Mucosa of stomach (tissue), 1 donor: ENCODE data around the gene GINS1.

Experiments used
- H3K27me3 ChIP-seq: one replicate; pipeline ENCODE4 v1.7.0; 2013; ENCODE audit warnings: mild to moderate bottlenecking, low read length; ENCODE audit not compliant: control insufficient read depth, insufficient read depth
- H3K36me3 ChIP-seq: one replicate; pipeline ENCODE4 v1.7.0; 2013; ENCODE audit warnings: low read length; ENCODE audit not compliant: control insufficient read depth, insufficient read depth
- H3K4me1 ChIP-seq: one replicate; pipeline ENCODE4 v1.7.0; 2013; ENCODE audit warnings: mild to moderate bottlenecking, low read length; ENCODE audit not compliant: control insufficient read depth, insufficient read depth
- H3K4me3 ChIP-seq: one replicate; pipeline ENCODE4 v1.7.0; 2013; ENCODE audit warnings: low read length
- H3K9ac ChIP-seq: one replicate; pipeline ENCODE4 v1.7.0; 2013; ENCODE audit warnings: mild to moderate bottlenecking, low read length, moderate library complexity
- H3K9me3 ChIP-seq: one replicate; pipeline ENCODE4 v1.7.0; 2013; ENCODE audit warnings: mild to moderate bottlenecking, low read length, moderate library complexity; ENCODE audit not compliant: control insufficient read depth
- donor health status: Pancreatic carcinoma.

The GINS1 gene

DNA sequence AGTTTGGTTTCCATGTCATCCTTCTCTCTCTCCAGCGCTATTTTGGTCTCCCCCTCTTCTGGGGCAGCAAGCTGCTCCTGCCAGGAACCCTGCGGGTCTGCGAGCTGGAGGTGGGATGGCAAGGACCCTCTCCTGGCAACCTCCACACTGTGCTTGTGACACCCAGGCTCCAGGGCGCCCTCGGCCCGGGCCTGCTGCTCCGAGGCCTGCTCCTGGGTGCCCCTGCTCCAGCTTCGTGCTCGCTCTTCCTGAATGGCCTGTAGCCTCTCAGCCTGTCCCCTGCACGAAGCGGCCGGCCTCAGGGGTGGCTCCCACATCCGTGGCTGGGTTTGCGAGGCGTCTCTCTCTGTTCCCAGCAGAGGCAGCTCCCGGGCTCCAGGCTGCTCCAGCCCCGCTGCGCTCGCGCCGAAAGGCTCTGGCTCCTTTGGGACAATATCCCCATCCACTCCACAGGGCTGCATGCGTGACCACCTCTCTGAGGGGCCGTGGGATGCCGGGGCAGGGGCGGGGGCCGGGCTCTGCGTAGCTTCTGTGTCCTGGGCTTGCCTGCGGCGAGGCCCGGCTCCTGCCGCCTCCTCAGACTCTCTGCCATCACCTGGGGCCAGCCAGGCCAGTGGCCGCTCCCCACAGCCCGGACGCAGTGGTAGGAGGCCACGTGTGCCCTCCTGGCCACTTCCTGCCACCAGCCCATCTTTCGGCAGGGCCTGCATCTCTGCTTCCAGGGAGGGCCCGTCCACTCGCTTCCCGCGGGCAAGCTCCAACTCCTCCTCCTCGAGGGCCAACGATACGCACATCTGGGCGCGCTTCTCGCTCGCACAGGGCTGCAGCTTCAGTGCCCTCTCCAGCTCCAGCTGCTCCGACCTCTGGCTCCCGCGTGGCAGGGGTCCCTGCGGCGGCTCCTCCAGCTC lies 68.9 kb downstream of the GINS1 start:
- no peak overlapping the region for H3K9ac ChIP-seq
- no peaks in the 10 kb centered on the region for H3K27me3 ChIP-seq
- no peaks in the 10 kb centered on the region for H3K4me1 ChIP-seq
- no peaks in the 10 kb centered on the region for H3K36me3 ChIP-seq
- no peaks in the 10 kb centered on the region for H3K9me3 ChIP-seq
- no peak overlapping the region for H3K4me3 ChIP-seq

DNA sequence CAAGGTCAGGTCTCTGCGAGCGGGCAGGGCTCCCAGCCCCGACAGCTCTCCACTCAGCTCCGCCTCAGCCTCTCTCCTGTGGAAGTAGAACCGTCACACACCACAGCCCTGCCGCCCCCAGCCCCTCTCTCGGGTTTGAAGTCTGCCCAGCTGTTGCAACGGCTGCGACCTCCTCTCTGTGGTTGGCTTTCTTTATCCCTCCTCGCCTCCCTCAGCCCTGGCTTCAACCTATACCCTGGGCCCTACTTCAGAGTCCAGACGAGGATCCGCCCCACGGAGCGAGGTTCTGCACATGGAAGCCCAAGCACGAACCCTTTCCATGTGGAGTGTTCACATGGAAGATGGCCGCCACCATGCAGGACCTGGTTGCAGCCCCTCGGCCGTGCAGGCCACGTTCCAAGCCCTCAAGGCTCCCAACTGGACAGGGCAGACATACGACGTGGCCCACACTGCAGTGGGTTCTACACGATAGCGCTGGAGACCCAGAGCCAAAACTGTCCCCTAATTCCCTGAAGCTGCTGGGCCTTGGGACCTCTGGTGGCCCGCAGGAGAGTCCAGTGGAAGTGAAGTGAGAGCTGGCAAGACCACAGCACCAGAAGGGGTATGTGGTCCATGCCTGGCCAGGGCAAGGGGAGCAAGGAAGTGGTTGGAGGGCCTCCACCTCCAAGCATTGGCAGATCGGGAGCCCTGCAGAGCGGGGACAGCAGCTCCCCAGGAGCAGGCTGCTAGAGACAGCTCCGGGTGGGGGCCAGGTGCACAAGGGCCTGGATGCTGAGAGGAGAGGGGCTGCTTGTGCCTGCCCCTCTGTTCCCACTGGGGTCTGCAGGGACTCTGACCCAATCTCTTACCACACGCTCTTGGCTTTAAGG lies 69.8 kb downstream of the GINS1 start:
- Histone ChIP-seq H3K27me3 (no peaks in the 10 kb centered on the region), H3K9ac (no peak overlapping the region), H3K9me3 (no peaks in the 10 kb centered on the region), H3K4me3 (no peak overlapping the region), H3K36me3 (no peaks in the 10 kb centered on the region), H3K4me1 (no peaks in the 10 kb centered on the region)

DNA sequence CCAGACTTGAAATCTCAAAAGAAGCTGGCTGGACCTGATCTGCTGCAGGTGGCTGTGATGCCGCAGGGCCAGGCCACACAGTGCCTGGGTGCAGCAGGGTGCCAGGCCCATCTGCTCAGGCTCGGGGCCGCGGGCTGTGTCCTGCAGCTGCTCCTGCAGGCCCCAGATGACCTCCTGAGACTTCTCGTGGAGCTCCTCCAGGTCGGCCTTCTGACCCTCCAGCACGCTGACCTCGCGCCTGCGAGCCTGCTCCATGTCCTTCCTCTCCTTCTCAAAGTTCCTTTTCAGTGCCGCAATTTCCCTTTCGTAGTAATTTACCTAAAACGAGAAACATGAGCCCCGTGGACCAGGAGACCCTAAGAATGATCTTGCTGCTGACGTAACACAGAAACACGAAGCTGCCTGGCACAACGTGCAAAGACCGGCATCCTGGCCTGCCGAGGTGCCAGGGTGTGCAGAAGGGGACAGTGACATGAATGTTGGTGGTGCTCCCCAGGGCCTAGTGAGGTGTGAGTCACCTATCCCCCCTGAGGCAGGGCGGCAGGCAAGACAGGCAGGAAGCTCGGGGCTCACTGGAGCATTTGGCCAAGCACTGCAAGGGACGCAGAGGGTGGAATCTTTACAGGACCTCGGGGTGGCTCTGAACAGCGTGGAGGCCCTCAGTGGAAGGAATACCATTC lies 71.6 kb downstream of the GINS1 start:
- H3K27me3 ChIP-seq: no peaks in the 10 kb centered on the region
- no peaks in the 10 kb centered on the region for H3K4me1 ChIP-seq
- H3K4me3 ChIP-seq: no peak overlapping the region
- no peaks in the 10 kb centered on the region for H3K36me3 ChIP-seq
- H3K9me3 ChIP-seq: no peaks in the 10 kb centered on the region
- no peak overlapping the region for H3K9ac ChIP-seq

DNA sequence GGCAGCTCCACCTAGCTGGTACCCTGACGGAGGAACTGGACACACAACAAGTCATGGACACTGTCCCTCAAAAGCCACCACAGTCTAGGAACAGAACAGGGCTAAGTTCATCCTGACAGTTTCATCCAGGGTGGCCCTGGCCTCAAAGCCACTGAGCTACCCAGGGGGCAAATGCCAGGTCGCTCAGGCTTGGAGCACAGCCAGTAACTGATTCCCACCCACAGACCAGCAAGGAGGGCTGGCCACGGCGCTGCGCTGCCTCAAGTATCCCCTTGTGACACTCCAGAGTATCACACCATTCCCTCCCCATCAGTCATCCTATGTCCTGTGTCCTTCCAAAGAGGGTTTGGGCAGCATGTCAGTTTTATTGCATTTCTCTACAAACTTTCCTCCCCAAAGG lies 72.2 kb downstream of the GINS1 start:
- Histone ChIP-seq H3K4me3 (no peak overlapping the region), H3K36me3 (no peaks in the 10 kb centered on the region), H3K9ac (no peak overlapping the region), H3K4me1 (no peaks in the 10 kb centered on the region), H3K9me3 (no peaks in the 10 kb centered on the region), H3K27me3 (no peaks in the 10 kb centered on the region)

DNA sequence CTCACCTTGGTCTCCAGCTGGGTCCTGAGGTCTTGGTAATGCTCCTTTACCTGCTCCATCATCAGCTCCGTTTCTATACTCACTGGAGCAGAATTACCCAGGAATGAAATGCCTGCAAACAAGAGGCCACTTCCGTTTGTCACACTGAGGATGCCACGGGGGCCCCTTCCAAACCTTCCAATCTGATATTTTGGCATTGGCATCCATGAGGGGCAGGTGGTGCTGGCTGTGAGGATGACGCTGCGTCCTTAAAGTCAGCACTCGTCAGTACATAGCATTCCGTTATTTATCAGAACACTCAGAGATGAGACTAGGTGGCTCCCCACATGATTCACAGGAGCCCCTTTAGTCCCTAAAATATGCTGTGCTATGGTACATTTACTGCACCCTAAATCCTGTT lies 72.7 kb downstream of the GINS1 start:
- Histone ChIP-seq H3K9ac (no peak overlapping the region), H3K9me3 (no peaks in the 10 kb centered on the region), H3K27me3 (no peaks in the 10 kb centered on the region), H3K4me3 (no peak overlapping the region), H3K36me3 (no peaks in the 10 kb centered on the region), H3K4me1 (no peaks in the 10 kb centered on the region)

DNA sequence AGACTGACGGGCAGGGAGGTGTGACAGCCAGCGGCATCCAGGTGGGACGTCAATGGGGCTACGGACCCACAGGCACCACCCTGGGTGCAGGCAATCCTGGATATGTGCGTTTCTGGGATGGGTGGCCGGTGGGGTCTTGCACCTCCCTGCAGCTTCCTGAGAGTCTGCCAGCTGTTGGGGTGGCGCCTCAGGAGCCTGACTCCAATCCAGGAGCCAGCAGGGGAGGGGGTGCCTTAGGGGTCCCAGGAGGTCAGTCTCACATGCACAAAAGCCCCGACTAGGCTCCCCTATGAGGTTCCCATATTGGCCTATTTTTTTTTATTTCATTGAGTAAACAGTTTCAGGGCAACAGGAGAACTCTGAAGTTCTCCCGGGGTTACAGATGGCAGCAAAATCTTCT lies 73.3 kb downstream of the GINS1 start:
- Histone ChIP-seq H3K36me3 (no peaks in the 10 kb centered on the region), H3K4me1 (no peaks in the 10 kb centered on the region), H3K9me3 (no peaks in the 10 kb centered on the region), H3K9ac (no peak overlapping the region), H3K27me3 (no peaks in the 10 kb centered on the region), H3K4me3 (no peak overlapping the region)

DNA sequence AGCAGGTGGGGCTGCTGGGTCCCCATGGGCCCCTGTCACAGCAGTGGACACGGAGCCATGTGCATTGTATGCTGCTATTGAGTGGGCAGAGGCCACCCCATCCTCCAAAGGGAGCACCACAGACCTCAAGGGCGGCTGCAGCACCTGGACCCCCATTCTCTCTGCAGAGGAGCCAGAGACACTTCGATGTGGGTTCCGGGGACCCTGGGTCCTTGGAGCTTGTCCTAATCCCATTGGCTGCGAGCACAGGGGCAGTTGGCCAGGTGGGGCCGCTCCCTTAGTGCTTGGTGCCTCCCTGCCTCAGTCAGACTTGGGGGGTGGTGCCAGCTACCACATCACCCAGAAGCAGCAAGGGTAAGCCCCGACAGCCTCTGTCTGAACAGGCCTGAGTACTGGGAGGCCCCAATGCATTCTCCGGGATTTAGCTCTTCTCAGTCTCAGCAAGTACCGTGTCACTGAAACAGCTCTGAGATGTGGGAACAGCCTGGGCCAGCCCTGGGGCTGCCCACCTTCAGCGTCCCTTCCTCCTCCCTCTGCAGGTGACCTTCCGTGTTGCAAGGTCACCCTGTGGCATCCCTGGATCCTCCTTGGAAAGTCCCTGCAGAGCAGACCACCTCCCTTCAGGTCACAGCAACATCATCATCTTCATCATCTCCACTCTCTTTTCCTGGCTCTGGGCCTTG lies 73.9 kb downstream of the GINS1 start:
- H3K4me3 ChIP-seq: no peak overlapping the region
- H3K4me1 ChIP-seq: no peaks in the 10 kb centered on the region
- no peak overlapping the region for H3K9ac ChIP-seq
- no peaks in the 10 kb centered on the region for H3K27me3 ChIP-seq
- no peaks in the 10 kb centered on the region for H3K36me3 ChIP-seq
- H3K9me3 ChIP-seq: no peaks in the 10 kb centered on the region

DNA sequence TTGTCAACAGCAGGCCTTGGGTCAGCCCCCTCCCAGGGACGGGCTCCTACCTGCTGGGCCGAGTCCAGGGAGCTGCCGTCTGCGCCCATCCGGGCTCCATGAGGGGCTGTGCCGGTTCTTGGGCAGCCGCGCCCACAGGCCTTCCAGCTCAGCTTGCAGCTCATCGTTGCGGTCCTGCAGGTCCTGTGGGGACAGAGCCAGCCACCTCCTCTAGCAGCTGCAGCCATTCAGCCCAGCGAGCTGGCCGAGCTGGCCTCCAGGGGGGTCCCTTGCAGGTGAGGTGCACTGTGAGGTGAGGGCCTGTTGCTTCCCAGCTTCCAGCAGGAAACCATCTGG lies 74.4 kb downstream of the GINS1 start:
- H3K9me3 ChIP-seq: no peaks in the 10 kb centered on the region
- no peaks in the 10 kb centered on the region for H3K27me3 ChIP-seq
- no peaks in the 10 kb centered on the region for H3K4me1 ChIP-seq
- no peak overlapping the region for H3K9ac ChIP-seq
- no peaks in the 10 kb centered on the region for H3K36me3 ChIP-seq
- no peak overlapping the region for H3K4me3 ChIP-seq

DNA sequence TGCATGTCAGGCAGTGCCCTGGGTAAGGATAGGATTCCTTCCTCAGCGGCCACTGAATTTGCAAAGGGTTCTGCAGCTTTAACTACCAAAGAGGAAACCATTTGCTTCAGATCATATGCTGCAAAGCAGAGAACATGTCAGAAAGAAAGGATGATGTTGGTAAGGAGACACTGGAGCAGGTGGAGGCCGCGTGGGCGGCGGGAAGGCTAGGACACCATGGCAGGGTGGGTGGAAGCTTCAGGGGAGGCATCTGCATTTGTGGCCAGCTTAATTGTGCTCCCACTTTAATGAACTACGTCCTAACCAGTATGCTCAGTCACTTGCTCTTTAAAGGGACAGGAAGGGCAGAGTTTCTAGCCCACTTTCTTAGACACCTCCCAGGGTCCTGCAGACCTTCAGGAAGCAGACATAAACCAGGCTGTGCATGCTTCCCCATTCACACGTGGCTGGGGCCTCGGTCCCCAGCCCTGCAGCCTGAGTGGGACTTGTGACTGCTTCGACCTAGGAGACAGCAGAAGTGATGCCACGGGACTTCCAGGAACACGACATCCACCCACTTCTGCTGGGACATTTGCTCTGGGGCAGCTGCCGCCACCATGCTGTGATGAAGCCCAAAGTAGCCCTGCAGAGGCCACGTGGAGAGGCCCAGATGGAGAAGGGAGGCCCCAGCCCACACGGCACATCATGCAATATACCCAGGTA lies 76.1 kb downstream of the GINS1 start:
- H3K9me3 ChIP-seq: no peaks in the 10 kb centered on the region
- no peak overlapping the region for H3K4me3 ChIP-seq
- H3K9ac ChIP-seq: no peak overlapping the region
- no peaks in the 10 kb centered on the region for H3K4me1 ChIP-seq
- H3K27me3 ChIP-seq: no peaks in the 10 kb centered on the region
- no peaks in the 10 kb centered on the region for H3K36me3 ChIP-seq

DNA sequence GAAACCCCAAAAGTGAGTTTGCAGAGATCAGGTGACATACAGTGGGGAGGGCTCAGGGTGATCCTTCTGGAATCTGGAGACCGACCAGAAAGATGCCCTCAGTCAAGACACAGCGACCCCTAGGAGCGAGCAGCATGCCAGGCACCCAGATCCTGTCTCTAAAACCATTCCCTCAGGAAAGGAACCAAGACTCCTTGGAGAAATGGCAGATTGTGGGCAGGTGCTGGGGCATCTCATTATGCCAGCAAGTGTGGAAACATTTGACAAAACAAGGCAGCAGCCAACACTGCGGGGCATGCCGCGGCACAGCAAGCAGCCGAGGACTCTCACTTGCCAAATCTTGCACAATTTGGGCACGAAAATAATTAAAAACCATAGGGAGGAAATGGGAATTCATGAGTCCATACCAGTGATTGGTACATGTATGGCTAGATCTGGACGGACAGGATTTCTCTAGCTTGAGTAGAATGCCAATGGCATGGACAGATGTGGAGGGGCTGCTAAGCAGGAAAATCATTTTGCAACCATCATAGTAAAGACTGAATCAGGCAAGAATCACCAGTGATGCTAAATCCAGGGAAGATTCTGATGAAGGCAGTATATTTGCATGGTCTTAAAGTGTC lies 76.9 kb downstream of the GINS1 start:
- no peak overlapping the region for H3K4me3 ChIP-seq
- no peaks in the 10 kb centered on the region for H3K27me3 ChIP-seq
- H3K9ac ChIP-seq: no peak overlapping the region
- H3K9me3 ChIP-seq: no peaks in the 10 kb centered on the region
- H3K4me1 ChIP-seq: no peaks in the 10 kb centered on the region
- H3K36me3 ChIP-seq: no peaks in the 10 kb centered on the region

DNA sequence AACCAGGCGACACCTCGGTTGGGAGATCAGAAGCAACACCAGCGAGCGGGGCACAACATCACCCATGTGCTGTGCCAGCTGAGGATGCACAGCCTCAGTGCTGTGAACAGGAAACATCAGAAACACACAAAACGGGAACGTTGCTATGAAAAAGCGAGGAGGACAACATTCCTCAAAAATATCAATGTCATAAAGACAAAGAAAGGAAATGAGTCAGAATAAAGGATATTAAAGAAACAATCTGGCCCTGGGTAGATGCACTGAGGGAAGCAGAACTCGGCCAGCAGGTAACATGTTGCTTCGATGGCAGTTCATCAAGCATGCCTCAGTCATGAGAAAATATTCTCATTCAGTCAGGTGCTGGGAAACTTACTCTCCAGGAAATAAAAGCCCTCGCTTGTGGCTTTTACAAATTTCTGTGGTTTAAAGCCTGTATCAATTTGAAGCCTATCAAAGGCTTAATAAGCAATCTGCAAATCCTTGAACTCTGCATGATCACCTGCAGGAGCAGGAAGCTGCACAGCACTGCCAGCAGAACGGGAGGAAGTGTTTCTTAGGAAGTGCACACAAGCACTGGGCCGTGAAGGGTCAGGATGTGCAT lies 77.5 kb downstream of the GINS1 start:
- H3K36me3 ChIP-seq: no peaks in the 10 kb centered on the region
- H3K9me3 ChIP-seq: no peaks in the 10 kb centered on the region
- H3K4me3 ChIP-seq: no peak overlapping the region
- H3K27me3 ChIP-seq: no peaks in the 10 kb centered on the region
- H3K9ac ChIP-seq: no peak overlapping the region
- no peaks in the 10 kb centered on the region for H3K4me1 ChIP-seq
